ENCODE measurements around the gene FAM180A.

GRCh38 chr7:135713836-135714470 lies 34.7 kb downstream of the FAM180A start:
- TF ChIP-seq POLR2AphosphoS5 (IDR thresholded peaks at IDR 0.05) (no peak), POLR2A (IDR thresholded peaks at IDR 0.05) (no peak), CTCF (IDR thresholded peaks at IDR 0.05 in 8 of 11, conservative IDR thresholded peaks at IDR 0.05 in 3 of 11) (no peak)

Measured in spleen (tissue), 7 donors.